ENCODE measurements around the gene ERP29.

DNA sequence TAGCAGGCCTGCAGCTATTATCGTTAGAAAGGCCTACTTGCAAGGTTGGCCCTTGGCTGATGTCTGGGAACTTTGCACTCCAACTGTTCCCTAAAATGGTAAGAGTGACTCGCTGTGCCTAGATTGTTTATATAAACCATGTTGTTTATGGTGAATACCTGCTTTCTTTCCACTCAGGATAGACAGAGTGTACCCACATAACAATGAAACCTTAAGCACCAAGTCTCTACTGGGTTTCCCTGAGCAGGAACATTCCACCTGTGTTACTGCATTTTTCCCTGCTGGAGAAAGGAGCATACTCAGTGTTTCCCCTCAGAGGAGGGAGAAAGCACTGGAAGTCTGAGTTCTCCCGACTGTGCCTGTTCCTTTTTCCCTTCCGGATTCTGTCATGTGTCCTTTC is 32.8 kb downstream of the ERP29 start:
- TF ChIP-seq ZFX (IDR thresholded peaks at IDR 0.05; ENCODE audit: borderline replicate concordance): no peak
- TF ChIP-seq, protein P1, sequence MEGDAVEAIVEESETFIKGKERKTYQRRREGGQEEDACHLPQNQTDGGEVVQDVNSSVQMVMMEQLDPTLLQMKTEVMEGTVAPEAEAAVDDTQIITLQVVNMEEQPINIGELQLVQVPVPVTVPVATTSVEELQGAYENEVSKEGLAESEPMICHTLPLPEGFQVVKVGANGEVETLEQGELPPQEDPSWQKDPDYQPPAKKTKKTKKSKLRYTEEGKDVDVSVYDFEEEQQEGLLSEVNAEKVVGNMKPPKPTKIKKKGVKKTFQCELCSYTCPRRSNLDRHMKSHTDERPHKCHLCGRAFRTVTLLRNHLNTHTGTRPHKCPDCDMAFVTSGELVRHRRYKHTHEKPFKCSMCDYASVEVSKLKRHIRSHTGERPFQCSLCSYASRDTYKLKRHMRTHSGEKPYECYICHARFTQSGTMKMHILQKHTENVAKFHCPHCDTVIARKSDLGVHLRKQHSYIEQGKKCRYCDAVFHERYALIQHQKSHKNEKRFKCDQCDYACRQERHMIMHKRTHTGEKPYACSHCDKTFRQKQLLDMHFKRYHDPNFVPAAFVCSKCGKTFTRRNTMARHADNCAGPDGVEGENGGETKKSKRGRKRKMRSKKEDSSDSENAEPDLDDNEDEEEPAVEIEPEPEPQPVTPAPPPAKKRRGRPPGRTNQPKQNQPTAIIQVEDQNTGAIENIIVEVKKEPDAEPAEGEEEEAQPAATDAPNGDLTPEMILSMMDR (IDR thresholded peaks at IDR 0.05): no peak
